Ramos (cell line): ENCODE measurements around the gene KAZN.

Experiments
- in situ Hi-C: fragments of 300-500 bp; cut with MboI; formaldehyde crosslinking; loops from one replicate; pipeline ENCODE4 v1.14.3; 2022; ENCODE audit warnings: low sequenced_read_pairs; ENCODE audit not compliant: unreplicated experiment

KAZN gene

DNA sequence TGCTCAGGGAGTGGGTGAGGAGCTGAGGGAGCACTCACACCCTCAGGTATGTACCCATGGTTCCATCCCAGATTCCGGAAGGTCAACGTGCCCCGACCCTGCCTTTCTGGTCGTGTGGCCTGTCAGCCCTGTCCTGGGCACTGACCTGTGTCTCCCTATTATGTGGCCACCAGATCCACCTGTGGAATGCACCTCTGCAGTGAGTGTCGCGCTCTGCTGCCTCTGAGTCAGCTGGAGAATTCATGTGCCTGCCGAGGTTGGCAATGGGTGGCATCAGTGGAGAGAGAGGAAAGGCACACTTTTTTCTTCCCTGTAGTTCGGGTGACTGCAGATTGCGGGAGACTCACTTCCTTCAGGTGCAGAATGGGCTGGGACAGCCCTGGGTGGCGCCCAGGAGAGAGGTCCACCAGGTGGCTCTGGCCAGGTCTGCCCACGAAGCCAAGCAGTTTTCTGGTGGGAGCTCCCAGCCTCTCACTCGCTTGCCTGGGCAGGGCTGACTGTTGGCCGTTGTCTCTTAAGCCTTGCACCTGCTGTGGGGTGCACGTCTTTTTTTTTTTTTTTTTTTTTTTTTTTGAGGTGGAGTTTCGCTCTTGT, 378.9 kb downstream of the KAZN start:
- in situ Hi-C loops = no loop called here

DNA sequence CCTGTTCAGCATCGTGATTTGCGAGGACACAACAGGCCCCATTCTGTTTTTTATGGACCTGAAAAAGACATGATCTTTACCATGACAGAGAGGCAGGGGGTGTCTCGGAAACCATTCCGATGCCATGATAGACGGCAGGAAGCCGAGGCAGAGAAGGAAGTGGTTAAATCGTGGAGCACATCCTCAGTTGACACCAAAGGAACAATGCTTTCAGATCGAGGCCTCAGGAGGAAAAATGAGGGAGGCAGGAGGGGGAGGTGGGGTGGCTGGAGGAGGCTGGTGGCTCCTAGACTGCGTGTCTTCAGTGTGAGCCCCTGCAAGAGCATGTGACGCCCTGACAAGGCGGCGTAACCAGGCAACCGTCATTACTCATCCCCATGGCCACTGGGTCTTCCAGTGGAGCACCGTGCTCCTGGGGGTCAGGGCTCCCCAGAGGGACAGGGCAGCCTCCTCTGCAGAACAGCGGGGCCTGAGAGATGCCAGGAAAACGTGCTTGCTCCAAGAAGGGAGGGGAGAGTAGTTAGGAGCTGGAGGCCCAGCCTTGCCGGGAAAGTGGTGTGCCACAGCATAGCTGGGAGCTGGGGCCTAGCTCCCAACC, 382.2 kb downstream of the KAZN start:
- in situ Hi-C loops = no loop called here

- in situ Hi-C loops = no loop called here
Measured at GRCh38 chr1:14982029-14982428, 383.5 kb downstream of the KAZN start.

GRCh38 chr1:14983277-14983676, 384.8 kb downstream of the KAZN start:
- in situ Hi-C loops = no loop called here

GRCh38 chr1:14986168-14986567, 387.7 kb downstream of the KAZN start:
- in situ Hi-C loops = no loop called here

- in situ Hi-C loops = no loop called here
Measured at GRCh38 chr1:14987829-14988603, 389.5 kb downstream of the KAZN start.

DNA sequence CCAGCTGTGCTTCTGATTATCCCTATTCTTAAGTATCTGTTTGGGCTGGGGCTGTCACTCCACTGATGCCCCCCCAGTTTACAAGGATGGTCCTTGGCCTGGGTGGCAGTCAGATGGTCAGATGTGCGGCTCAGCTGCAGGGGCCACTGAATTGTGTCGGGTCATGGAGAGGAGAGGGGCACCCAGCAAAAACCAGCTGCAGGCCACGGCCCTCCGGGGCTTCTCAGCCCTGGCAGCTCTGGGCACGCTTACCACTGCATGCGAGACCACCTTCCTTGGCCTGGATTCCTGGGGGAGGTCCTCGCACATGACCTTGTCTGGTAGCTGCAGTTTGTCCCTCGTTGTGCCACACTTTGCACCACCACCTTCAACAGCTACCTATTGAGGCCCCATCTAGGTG, 390.2 kb downstream of the KAZN start:
- in situ Hi-C loops = no loop called here

DNA sequence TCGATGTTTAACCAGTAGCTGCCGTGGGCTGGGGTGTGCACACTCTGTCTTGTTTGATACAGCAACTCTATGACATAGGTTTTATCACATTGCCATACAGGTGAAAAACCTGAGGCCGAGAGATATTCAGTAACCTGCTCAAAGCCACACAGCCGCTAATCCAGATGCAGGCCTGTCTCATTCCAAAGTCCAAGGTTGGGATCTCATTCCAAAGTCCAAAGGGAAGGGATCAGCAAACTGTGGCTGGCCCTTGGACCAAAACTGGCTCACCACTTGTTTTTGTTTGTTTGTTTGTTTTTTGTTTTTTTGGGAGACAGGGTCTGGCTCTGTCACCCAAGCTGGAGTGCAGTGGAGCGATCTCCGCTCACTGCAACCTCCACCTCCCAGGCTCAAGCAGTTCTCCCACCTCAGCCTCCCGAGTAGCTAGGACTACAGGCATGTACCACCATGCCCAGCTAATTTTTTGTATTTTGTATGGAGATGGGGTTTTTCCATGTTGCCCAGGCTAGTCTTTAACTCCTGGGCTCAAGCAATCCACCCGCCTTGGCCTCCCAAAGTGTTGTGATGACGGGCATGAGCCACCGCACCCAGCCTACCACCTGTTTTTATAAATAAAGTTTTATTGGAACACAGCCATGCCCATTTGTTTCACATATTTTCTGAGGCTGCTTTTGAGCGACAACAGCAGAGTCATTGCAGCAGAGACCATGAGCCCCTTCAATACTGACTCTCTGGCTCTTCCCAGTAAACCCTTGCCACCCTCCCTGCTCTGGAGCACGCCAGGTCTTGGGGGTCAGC, 391.6 kb downstream of the KAZN start:
- in situ Hi-C loops = no loop called here

DNA sequence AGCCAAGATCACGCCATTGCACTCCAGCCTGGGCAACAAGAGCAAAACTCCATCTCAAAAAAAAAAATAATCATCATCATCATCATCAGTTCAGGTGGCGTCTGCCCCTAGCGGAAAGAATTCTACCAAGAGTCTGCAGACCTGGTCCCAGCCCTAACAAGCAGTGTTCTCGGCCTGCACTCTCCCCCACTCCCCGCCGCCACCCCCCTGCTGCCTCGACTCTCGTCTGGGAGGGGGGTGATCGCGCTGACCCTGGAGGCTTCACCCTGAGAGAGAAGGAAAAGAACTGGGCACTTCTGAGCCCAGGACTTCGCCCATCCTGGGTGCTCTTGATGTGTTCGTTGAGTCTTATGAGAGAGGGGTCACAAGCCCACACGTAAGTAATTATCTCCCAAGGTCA, 394.9 kb downstream of the KAZN start:
- in situ Hi-C loops = no loop called here

- in situ Hi-C loops = no loop called here
Measured at GRCh38 chr1:14994148-14994547, 395.7 kb downstream of the KAZN start.

- in situ Hi-C loops = no loop called here
Measured at GRCh38 chr1:14994841-14995437, 396.5 kb downstream of the KAZN start.

- in situ Hi-C loops = no loop called here
Measured at GRCh38 chr1:14996133-14997050, 397.9 kb downstream of the KAZN start.

DNA sequence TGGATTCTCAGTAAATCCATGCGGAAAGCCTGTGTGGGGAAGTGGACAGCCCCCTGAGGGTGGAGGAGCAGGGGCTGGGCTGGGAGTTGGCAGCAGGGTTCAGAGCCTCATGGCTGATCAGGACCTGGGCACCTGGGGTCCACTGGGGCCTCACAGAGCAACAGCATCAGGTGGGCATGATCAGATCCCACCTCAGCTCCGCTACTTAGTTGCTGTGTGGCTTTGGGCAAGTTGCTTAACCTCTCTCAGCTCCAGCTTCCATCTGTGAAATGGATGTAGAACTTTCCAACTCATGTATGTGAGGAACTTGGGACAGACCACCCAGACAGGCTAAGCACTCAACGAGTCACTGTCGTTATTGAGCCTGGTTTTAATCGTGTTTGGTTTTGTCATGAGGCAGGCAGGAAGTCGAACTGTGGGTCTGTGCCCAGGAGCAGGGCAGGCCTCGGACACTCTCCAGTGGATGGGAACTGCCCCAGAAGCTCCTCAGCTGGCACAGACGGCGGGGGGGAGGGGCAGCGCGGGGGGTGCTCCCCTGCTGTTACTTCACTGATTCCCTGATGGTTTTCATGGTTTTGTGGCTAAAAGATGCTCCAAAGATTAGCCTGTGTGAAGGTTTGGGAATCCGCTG, 399.3 kb downstream of the KAZN start:
- in situ Hi-C loops = no loop called here

DNA sequence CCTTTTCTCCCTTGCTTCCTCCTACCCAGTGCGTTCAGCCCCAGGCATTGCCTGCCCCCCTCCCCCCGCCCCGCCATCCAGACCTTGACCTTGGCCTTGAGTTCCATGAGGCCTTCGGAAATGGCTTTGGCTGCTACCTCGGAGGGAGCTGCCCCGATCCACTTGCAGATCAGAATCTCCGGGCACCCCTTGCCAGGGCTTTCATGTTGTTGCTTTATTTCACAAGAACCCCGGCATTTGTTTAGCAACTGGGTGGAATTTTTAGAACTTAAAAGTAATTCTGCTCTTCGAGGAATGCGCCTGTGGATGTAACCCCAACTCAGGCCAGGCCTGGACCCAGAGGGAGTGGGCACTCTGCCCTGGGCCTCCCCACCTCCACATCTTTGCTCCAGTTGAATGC, 401.0 kb downstream of the KAZN start:
- in situ Hi-C loops = no loop called here

GRCh38 chr1:15000030-15000429, 401.5 kb downstream of the KAZN start:
- in situ Hi-C loops = no loop called here

DNA sequence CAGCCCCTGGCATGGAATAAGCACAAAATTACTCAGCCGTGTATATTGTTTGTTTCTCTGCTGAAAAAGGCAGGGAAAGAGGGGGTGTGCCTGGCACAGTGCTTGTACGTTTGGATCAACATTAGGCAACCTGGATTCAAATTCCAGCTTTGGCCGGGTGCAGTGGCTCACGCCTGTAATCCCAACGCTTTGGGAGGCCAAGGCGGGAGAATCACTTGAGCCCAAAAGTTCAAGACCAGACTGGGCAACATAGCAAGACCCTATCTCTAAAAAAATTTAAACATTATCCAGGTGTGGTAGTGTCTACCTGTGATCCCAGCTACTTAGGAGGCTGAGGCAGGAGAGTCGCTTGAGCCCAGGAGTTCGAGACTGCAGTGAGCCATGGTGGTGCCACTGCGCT, 402.2 kb downstream of the KAZN start:
- in situ Hi-C loops = no loop called here

DNA sequence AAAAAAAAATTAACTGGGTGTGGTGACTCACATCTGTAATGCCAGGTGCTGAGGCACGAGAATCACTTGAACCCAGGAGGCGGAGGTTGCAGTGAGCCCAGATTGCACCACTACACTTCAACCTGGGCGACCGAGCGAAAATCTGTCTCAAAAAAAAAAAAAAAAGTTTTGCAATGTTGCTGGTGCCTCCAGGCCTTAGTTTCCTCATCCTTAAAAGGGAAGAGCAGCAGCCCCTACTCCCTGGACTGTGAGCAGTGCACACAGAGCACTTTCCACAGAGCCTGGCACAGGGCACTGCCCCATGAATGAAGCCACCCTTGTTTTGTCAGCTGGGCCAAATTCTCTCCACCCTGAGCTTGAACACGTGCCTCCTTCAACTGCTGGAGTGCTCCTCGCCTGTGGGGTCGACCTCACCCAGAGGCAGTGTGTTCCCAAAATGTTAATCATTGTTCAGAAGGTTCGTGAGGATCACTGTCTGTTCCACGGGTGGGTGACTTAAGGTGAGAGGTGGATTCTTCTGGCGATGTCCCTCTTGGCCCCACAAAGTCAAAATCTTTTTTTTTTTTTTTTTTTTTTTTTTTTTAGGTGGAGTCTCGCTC, 402.9 kb downstream of the KAZN start:
- in situ Hi-C loops = no loop called here

DNA sequence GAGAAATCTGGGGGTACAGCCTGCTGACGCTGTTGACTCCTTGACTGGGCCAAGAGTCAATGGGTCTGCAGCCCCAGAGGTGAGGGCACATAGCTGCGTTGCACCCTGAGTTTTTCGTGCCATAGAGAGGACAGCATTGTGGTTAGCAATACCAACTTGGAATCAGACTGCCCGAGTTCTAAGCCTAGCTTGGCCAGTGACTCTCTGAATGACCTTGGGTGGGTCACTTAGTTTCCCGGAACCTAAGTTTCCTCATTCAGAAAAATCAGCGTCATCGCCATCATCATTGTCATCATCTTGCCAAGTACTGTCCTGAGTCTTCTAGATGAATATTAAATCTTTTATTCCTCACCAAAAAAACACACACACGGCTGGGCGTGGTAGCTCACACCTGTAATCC, 403.8 kb downstream of the KAZN start:
- in situ Hi-C loops = no loop called here

DNA sequence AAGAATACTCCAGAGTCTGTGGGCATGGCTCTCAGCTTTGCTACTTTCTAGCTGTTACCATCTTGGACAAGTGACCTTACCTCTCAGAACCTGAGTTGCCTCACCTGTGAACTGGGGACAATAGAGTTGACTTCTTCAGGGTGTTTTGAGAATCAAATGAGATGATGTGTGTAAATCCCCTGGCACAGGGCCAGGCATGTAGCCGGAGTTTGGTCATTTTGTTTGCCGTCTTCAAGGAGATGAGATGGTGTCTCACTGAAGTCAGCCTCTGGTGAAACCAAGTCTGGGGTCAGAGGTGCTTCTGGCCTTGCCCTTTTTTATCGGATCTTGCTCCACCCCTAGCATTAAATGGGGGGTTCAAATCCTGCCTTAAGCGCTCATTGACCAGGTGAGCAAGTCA, 405.9 kb downstream of the KAZN start:
- in situ Hi-C loops = no loop called here
